ENCODE measurements around the gene RFTN1. TPM values are rescaled to one million over a fixed set of nuclear protein-coding genes. Genes with fewer than 3 reads are reported as not detected.

RFTN1 gene
- polyA plus RNA-seq, 3 donors: 17.4 to 28.0 (median 27.2) TPM

DNA sequence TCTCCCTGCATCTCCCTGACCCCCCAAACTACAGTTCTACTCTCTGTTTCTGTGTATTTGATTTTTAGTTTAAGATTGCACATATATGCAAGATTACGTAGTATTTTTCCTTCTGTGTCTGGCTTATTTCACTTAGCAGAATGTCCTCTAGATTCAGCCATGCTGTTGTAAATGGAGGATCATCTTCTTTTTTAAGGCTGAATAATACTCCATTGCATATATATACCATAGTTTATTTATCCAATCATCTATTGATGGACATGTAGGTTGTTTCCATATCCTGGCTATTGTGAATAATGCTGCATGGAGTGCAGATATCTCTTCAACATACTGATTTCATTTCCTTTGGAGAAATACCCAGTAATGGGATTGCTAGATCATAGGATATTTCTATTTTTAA lies 70.8 kb downstream of the RFTN1 start:
- Histone ChIP-seq H3K9me3 (replicated peaks in 1 of 2; ENCODE audit: control insufficient read depth in 1 of 2, insufficient read depth in 1 of 2, low read length in 2 of 2) (no peaks in the 10 kb centered on the region), H3K79me2 (ENCODE audit: insufficient read depth, low read length) (no peaks in the 10 kb centered on the region), H3K9ac (ENCODE audit: insufficient read depth, low read length, poor library complexity, severe bottlenecking) (no peak overlapping the region), H3K4me1 (ENCODE audit: control insufficient read depth in 1 of 2, insufficient read depth in 2 of 2, low read length in 2 of 2) (no peaks in the 10 kb centered on the region), H3K27me3 (ENCODE audit: control insufficient read depth in 2 of 2, insufficient read depth in 2 of 2, low read length in 2 of 2) (no peaks in the 10 kb centered on the region), H3K36me3 (replicated peaks in 1 of 2; ENCODE audit: control insufficient read depth in 1 of 2, insufficient read depth in 2 of 2, low read length in 2 of 2) (no peaks in the 10 kb centered on the region), H3K4me3 (replicated peaks in 1 of 3; ENCODE audit: low read depth in 2 of 3, low read length in 3 of 3) (no peak overlapping the region), H3K27ac (ENCODE audit: low read depth in 1 of 2, low read length in 2 of 2) (no peak overlapping the region), H4K20me1 (ENCODE audit: insufficient read depth, low read length) (peaks cover 7% of the 10 kb centered on the region), H2AFZ (ENCODE audit: insufficient read depth, low read depth, low read length, poor library complexity, severe bottlenecking) (no peak overlapping the region), H3K4me2 (replicated peaks; ENCODE audit: extremely low read depth, low read length, poor library complexity, severe bottlenecking) (no peak overlapping the region)
- peaks cover 6 to 18% of the 10 kb centered on the region in 2 donors for H3K36me3 Mint-ChIP-seq
- no peaks in the 10 kb centered on the region for H3K27me3 Mint-ChIP-seq (ENCODE audit: low read depth in 3 of 3)
- no peak overlapping the region for H3K4me3 Mint-ChIP-seq
- DNase-seq: no peak
- intact Hi-C loops (cut with micrococcal nuclease): no loop called here
- no peak overlapping the region for H3K27ac Mint-ChIP-seq
- peaks cover 17% of the 10 kb centered on the region for H3K4me1 Mint-ChIP-seq
- H3K9me3 Mint-ChIP-seq: no peaks in the 10 kb centered on the region
- WGBS (ENCODE audit: insufficient coverage): no CpG with 5 or more reads among the region's 1 CpG
- TF ChIP-seq CTCF (IDR thresholded peaks at IDR 0.05): no peak

- Histone ChIP-seq H3K9me3 (replicated peaks in 1 of 2; ENCODE audit: control insufficient read depth in 1 of 2, insufficient read depth in 1 of 2, low read length in 2 of 2) (no peaks in the 10 kb centered on the region), H3K4me2 (replicated peaks; ENCODE audit: extremely low read depth, low read length, poor library complexity, severe bottlenecking) (no peak overlapping the region), H3K79me2 (ENCODE audit: insufficient read depth, low read length) (no peaks in the 10 kb centered on the region), H3K9ac (ENCODE audit: insufficient read depth, low read length, poor library complexity, severe bottlenecking) (no peak overlapping the region), H3K4me1 (ENCODE audit: control insufficient read depth in 1 of 2, insufficient read depth in 2 of 2, low read length in 2 of 2) (no peaks in the 10 kb centered on the region), H3K4me3 (replicated peaks in 1 of 3; ENCODE audit: low read depth in 2 of 3, low read length in 3 of 3) (no peak overlapping the region), H2AFZ (ENCODE audit: insufficient read depth, low read depth, low read length, poor library complexity, severe bottlenecking) (no peak overlapping the region), H3K27me3 (ENCODE audit: control insufficient read depth in 2 of 2, insufficient read depth in 2 of 2, low read length in 2 of 2) (no peaks in the 10 kb centered on the region), H4K20me1 (ENCODE audit: insufficient read depth, low read length) (no peaks in the 10 kb centered on the region), H3K36me3 (replicated peaks in 1 of 2; ENCODE audit: control insufficient read depth in 1 of 2, insufficient read depth in 2 of 2, low read length in 2 of 2) (no peaks in the 10 kb centered on the region), H3K27ac (ENCODE audit: low read depth in 1 of 2, low read length in 2 of 2) (no peak overlapping the region)
- intact Hi-C loops (cut with micrococcal nuclease): no loop called here
- DNase-seq: no peak
- Mint-ChIP-seq H3K27ac (no peak overlapping the region), H3K4me3 (no peak overlapping the region), H3K4me1 (peaks cover 18% of the 10 kb centered on the region), H3K27me3 (ENCODE audit: low read depth in 3 of 3) (peaks cover 0 to 2% (median 0%) of the 10 kb centered on the region in 3 donors), H3K9me3 (no peaks in the 10 kb centered on the region), H3K36me3 (peaks cover 5 to 17% of the 10 kb centered on the region in 2 donors)
- no CpG with 5 or more reads among the region's 5 CpGs for WGBS (ENCODE audit: insufficient coverage)
- no peak for TF ChIP-seq CTCF (IDR thresholded peaks at IDR 0.05)
Measured at GRCh38 chr3:16441371-16441875, 72.1 kb downstream of the RFTN1 start.
